ENCODE results near the gene TSC22D2.

TSC22D2 gene

DNA sequence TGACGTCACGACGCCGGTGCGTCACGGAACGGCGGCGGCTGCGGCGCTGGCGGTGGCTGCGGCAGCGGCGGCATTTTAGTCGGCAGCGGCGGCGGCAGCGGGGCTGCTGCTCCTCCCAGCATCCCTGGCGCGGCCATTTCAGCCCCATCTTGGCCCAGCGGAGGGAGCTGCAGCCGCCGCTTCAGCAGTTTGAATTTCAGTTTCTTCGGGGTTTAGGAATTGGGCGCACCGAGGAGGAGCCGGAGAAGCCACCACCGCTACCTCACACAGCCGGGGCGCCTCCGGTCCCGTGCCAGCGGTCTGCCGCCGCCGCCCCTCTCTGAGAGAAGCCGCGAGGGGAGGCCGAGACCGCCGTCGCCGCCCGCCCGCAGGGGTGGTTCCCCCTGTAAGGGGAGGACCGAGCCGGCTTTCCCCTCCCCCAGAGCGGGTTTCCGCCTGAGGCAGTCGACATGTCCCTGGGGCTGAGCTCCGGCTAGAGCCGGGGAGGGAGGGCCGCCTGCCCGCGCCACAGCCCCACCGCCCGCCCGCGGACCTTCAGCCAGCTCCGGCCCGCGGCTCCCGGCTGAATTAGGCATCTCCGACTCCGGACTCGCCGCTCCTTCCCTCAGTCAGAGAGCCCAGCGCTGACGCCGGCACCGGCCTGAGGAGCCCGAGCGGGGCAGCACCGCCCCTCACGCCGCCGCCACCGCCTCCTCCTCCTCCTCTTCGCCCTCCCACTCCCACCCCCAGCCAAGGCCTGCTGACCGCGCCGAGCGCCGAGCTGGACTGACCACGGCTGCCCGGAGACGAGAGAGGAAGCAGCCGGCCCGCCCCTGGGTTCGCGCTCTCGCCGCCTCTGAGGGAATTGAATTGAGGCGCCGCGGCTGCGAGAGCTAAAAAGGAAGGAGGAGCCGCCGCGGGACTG, at the start of gene TSC22D2:
Gene TSC22D2, plus strand, starts transcription at position 78 of the 904 bp plus-strand sequence. CDS start 1,053 bp downstream, outside the sequence.
- DNase-seq, result peak; percentile 93

DNA sequence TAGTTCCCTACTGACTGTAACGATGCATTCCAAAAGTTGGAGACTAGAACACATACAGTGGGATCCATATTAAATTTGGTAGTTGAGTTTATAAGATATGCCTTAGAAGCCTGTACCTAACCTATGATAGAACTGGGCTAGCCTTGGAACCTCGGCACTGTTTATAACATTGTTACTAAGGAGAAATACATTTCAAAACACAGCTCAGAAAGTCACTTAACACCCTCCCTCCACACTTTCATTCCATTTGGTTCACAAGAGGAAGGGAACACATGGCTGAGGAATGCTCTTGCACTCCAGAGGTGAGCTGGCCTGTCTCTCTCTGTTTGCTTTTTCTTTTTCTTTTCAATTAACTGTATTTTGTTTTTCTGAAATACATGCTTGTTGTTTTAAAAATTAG, 48.7 kb upstream of the TSC22D2 start:
- no peak for DNase-seq

DNA sequence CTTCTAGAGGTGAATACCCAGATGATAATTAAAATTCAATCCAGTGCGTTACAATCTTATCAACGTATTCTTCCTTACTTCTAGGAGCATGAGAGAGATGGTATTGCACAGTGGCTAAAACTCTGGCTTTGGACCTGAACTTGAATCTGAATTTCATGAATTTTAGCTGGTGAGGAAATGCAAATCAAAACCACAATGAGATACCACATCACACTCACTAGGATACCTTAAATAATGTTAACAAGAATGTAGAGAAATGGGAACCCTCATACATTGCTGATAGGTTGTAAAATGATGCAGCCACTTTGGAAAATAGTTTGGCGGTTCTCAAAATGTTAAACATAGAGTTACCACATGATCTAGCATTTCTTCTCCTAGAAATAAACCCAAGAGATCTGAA, 47.1 kb upstream of the TSC22D2 start:
- DNase-seq, result no peak

DNA sequence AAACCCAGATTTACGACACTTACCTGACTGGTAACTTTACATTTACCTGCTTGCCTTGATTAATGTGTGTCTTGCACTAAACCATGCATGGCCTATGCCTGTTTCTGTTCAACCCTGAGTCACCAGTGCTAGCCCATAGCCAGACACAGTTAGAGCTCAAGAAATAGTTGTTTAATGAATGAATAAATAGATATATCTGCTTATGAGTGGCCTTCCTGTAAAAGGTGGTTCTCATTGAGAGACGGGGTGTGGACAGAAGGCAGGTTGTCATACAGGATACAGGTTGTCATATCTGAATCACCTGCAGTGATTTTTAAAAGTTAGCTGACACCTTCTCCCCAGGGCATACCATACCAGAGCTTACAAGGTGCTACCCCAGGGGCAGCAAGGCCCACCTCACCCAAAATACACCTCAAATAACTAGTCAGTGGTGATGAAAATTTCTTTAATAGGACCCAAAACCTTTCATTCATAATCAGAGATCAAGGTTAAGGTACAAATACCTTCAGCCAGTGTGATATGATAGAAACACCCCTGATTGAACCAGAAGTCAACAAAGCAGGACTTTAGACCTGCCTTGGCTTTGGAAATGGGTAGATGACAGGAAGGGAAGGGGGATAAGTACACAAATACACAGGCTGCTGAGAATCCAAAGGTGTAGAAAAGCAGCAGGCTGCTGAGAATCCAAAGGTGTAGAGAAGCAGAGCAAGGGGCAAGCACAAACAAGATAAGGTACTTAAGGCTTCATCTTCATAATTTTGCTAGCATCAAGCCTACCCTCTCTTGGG, 45.4 kb upstream of the TSC22D2 start:
- no peak for DNase-seq

DNA sequence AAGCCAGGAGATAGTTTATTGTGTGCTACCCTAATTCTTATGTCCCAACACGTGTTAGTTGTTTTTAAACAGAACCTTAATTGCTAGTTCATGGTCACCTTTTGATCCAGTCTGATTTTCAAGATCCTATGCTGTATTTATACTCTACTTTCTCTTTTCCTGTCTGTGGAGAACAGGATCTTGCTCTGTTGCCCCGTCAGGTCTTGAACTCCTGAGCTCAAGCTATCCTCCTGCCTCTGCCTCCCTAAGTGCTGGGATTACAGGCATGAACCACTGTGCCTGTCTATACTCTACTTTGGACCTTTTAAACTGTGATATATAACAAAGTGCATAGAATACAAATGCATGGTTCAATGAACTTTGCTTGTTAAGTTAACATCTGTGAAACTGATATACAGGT, 44.7 kb upstream of the TSC22D2 start:
- DNase-seq, result no peak

DNA sequence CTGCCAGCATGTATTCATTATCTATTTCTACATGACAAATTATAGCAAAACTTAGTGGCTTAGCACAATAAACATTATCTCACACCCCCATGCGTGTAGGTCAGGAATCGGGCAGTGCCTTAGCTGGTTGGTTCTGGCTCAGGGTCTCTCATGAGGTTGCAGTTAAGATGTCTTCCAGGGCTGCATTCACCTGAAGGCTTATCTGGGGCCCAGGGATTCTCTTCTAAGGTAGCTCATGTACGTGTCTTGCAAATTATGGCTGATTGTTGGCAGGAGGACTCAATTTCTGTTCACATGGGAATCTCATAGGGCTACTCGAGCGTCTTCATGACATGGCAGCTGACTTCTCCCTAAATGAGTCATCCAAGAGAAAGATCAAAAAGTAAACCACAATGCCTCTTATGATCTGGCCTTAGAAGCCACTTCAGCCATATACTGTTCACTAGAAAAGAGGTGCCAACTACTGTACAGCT, 42.9 kb upstream of the TSC22D2 start:
- no peak for DNase-seq

DNA sequence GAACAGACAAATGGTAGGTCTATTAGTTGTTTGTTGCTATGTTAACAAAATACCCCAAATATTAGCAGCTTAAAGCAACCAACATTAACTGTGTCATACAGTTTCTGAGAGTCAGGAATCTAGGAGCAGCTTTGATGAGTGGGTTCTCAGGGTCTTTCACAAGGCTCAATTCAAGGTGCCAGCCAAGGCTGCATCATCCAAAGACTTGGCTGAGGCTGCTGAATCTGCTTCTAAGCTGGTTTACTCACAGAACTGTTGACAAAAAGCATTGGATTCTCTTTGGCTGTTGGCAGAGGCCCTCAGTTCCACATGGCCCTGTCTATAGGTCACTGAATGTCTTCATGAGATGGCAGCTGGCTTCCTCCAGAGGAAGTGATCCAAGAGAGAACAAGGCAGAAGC, 40.3 kb upstream of the TSC22D2 start:
- no peak for DNase-seq

DNA sequence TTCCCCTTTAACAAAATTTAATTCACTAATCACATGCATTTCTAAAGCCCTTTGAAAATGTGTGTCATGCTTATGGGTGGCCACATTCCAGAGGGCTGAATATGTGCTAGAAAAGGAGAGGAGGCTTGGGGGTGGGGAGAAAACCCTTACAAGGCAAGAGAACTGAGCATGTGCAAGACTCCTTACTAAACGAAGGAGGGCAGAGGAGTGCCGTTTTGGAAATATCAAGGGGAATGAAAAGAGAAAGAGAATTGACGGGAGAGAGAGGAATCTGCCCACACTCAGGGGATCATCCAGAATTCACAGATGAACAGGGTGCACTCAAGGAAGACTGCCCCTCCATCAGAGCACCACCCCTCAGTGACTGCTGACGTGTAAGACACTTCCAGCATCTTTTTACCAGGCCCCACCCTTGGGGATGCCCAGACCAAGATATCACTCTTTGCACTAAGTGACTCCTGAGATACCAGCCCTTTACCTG, 37.9 kb upstream of the TSC22D2 start:
- DNase-seq, result no peak

DNA sequence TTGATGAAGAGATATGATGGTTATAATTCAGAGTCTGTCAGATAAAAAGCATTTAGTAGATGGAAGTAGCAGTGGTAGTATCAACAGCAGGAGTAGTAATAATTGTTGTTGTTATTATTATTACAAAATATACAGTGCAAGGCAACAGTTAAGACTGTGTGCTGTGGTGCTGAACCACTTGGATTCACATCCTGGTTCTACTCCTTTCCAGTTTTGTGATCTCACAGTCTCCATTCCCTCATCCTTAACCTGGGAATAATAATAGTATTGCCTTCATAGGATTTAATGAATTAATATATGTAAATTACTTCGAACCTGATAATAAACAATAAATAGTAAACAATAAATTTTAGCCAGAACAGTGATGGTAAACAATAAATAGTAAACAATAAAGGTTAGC, 37.1 kb upstream of the TSC22D2 start:
- DNase-seq, result no peak

DNA sequence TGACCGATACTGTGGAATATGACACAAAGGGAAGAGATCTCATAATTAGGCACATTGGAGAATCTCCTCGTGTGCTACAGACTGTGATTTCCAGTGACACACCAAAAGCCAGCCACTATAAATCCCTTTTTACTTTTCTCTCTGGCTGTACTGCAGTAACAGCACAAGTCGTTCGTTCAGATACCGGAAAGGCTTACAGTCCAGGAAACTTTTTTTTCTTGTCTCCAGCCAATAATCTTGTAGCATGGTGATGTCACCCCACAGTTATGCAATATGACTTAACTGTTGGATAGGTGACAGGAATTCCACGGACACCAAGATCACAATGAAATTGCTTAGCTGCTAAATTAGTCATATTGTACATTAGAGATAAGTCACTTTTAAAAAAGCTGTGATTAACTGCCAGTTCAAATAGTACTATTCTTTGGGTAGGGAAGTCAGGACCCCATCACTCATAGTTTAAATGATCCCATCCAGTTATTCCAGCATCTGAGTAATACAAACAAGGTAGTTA, 36.3 kb upstream of the TSC22D2 start:
- DNase-seq, result peak; percentile 77

DNA sequence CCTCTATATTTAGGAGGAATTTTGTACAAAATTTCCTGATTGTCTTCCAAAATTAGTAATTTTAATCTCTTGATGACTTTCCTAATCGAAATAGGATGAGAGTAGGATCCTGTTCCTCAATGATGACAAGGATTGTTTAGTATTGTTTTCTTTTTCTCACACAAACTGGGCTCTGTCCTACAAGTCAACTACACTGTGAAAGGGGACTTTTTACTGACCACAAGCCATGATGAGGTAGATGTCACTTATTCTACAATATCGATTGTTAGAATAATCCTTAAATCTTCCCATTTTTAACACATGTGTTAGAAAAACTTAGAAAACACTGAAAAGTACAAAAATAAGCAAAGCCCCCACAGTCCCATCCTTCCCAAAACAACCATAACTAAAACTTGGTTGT, 35.8 kb upstream of the TSC22D2 start:
- no peak for DNase-seq

DNA sequence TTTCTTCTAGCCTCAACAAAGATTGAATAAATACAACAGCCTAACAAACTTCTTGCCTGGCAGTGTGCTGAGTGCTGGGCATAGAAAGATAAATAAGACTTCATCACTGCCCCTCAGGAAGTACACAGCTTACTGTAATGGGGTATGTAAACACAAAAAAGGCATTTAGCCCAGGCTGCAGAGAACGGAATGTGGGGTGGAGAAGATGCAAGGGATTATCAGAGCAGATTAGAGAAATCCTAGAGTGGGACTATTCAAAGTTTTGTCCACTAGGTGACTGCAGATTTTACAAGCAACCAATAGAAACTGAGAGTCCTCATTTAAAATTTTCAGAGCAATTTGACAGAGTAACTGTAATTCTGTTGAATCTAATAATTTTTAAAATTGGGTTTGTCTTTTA, 35.4 kb upstream of the TSC22D2 start:
- no peak for DNase-seq

DNA sequence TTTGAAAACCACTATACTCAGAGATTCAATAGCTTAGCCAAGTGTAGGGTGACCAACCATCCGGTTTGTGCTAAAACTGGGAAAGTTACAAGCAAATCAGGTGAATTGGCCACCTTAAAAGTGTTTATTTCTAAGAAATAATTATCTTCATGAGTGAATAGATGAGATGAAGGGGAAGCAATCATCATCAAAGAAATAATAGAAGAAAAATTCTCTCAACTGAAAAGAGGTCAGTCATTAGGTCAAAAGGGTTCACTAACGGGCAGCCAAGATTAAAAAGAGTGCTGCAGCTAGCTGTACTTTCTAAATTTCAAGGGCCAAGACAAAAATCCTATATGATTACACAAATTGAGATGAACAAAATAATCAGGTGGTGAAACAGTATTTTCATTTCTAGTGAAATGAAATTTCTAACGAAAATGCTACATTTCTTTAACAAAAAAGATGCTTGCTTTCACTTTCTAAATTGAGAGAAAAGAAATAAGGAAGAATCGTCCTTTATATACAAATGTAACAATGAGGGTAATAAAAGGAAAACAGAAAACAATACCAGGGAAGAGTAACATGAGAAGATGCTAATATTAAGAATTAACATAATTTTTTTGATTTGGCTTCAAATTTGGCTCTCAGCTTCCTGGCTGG, 34.7 kb upstream of the TSC22D2 start:
- DNase-seq, result no peak

DNA sequence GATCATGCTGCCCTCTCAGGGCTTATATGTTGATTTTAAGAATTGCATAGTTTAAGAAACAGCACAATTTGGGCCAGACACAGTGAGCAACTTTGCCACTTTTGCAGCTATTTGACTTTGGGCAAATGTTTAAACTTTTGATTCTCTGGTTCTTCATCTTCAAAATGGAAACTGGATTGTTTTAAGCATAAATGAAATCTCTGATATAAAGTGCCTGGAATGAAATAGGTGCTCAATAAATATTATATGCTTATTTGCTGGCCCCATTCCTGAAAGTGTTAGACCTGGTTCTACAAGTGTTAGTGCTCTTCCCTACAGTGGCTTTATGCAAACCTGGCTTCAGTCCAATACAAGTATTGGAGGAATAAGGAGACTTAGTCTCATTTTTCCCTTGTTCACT, 33.1 kb upstream of the TSC22D2 start:
- peak; percentile 7 for DNase-seq

DNA sequence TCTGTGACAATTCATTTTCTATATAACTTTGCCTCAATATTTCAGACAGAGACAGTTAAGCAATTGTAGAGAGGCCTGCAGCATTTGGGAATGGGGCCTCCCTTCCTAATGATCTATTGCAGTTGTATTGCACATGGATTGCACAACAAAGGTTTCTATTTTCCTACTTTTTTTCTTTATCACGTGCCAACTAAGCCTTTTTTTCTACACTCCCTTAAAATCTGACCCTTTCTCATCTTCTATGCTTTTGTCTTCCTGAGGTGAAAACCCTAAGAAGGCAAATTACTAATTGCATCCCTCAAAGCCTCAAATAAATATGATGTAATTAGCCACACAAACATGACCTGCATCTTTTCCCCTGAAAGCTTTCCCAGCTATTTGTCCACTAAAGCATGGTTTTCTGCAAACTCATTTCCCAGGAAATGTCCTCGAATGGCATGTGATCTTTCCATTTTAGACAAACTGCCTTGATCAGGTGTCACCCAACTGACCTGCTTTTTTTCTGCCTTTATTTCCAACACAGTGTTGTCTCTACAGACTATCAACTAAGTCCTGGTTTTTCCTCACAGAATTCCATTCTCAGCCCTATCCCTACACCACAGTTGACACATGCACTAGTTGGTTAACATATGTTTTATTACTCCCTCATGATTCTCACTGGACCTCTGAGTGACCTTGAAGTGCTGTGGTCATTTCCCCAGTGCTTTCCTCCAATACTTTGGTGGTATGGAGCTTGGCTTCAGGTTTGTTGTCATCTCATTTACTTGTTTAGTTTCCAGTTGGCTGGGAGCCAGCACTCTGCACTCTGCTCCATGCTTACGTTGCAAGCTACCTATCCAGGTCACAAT, 31.9 kb upstream of the TSC22D2 start:
- DNase-seq, result peak; percentile 35

DNA sequence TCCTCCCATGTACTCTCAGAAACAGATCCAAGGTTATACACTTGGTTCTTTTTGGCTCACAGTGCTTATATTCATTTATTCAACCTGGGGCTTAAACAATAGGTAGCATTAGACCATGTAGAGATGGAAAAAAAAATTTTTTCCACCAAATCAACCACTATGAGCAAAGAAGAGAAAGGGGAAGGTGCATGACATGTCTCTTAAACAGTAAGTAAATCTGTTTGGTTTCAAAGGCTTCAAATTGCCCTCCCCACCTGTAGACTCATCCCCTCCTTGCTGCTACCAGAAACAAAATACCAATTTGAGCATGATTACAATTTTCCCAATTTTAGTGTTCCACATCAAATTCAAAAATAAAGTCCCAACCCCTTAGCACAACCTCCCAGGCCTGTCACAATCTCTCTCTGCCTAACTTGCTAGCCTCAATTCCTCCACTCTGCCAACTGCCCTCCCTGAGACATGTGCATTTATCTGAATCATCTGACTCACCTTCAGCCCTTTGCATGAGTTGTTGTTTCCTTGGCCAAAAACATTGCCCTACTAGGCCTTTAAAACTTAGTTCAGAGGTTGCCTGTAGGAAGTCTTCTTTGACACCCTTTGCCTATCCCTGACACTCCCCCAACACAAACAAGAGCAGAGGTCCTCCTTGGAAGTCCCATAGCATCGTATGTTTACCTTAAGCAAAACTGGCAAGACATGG, 30.3 kb upstream of the TSC22D2 start:
- no peak for DNase-seq

DNA sequence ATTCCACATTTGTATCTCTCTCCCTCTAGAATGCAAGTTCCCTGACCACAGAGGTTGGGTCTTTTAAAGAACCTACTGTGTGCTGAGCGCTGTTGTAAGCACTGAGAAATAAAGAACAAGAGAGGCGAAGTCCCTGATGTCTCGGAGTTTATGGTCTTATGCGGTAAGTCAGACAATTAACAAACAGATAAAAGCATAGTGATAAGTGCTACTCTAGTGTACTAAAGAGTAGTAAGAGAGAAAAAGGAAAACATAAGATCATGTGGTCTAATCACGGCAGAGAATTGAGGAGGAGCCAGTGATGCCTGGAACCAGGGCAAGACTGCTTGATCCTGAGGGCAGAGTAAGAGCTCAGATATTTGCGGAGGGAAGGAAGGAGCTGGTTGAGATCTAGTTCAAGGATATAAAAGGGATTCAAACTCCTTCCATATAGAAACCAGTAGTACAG, 29.8 kb upstream of the TSC22D2 start:
- DNase-seq, result no peak

DNA sequence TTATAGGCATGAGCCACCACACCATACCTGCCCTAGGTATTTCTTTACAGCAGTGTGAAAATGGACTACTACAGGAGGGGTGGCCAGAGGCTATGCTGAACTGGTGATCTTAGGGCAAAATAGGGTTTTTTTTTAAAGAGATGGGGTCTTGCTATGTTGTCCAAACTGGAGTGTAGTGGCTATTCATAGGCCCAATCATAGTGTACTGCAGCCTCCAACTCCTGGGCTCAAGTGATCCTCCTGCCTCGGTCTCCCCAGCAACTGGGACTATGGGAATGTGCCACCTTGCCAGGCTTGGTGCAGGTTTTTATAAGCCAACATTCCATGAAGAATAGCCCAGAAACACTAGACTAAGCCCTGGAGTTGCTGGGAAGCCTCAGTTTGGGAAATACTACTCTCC, 28.6 kb upstream of the TSC22D2 start:
- DNase-seq, result no peak

DNA sequence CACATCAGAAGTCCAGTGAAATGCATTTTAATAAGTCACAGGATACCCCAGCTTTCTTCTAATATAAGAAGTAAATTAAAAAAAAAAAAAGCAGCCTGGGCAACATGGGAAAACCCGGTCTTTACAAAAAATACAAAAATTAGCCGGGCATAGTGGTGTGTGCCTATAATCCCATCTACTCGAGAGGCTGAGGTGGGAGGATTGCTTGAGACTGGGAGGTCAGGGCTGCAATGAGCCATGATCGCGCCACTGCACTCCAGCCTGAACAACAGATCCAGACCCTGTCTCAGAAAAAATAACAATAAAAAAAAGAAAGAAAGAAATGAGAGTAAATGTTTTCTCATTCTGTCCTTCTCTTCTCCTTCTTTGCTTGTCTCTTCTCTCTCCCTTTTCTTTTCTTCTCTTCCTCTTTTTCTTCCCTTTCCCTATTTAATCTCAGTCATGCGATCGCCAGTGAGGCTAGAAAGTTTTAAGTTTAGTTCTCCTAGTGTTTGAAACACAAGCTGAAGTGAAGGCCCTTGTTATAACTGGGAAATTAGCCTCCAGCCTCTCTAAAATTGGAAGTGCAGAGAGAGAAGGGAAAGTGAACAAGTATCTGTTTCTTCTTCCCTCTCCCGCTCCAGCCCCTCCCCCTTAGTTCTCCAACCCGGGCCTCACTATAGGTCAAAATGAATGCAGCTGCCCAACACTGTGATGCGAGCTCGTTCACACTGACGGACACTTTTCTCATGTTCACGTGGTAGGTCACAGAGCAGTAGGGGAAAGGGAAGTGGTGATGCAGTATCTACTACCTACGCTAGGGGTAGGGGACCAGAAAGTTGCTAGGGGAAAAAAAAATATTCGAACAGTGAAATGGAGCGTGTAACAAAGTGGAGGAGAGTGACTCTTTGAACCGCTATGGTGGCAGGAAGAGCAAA, 23.5 kb upstream of the TSC22D2 start:
- DNase-seq, result no peak

All from NCI-H69 (cell line).